ENCODE measurements around the gene ABCD1.

GRCh38 chrX:153777261-153778090, 52.8 kb downstream of the ABCD1 start:
- no peak for TF ChIP-seq POLR2AphosphoS2 (conservative IDR thresholded peaks at IDR 0.05; ENCODE audit: low read length)
- no peak for TF ChIP-seq MAZ (IDR thresholded peaks at IDR 0.05; ENCODE audit: borderline replicate concordance, low read depth, low read length)
- no peak for TF ChIP-seq JUN (IDR thresholded peaks at IDR 0.05)
- TF ChIP-seq CTCF (IDR thresholded peaks at IDR 0.05) = no peak
- TF ChIP-seq PBX3 (IDR thresholded peaks at IDR 0.05) = no peak
- no peak for TF ChIP-seq ESRRA (IDR thresholded peaks at IDR 0.05; ENCODE audit: borderline replicate concordance, low read length)
- no peak for TF ChIP-seq RARB (CRISPR knock-in tag; IDR thresholded peaks at IDR 0.05)

Data from A549 (cell line).